NCI-H526 (cell line): ENCODE results near the gene CMC2.

Source experiments
- DNase-seq, 2 experiments: peaks; one replicate each; lab custom pipeline; 2025; lab: John Stamatoyannopoulos, UW

CMC2 gene

GRCh38 chr16:80931801-80932707, 74.6 kb downstream of the CMC2 start:
- peak; percentile 5 to 57 for DNase-seq

DNA sequence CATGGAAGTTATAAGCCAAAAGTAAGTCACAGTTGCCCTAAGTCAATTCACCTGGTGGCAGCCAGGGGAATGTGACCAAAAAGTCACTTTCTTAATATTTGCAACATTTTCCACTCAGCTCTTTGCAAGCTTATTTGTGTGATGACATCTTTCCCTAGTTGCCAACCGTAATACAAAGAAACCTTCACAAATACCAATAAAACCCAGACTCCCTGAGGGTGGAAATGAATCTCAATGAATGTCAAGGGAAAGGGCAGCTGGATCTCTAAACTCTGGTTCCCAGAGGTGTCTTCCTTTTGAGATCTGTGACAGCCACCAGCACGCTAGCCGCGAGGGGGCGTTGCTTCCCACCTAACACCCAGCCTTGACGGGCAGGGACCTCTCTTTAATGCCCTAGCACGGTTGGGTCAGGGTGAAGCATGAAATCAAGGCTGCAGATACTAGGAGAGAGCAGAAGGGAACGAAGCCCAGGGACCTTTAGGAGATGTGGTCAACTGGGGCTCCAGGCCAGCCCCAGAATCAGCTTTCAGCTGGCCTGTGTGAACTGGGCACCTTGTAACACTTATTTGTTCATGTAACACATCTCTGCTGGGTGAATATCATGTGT, 82.2 kb downstream of the CMC2 start:
- DNase-seq: peak; percentile 34 to 70

DNA sequence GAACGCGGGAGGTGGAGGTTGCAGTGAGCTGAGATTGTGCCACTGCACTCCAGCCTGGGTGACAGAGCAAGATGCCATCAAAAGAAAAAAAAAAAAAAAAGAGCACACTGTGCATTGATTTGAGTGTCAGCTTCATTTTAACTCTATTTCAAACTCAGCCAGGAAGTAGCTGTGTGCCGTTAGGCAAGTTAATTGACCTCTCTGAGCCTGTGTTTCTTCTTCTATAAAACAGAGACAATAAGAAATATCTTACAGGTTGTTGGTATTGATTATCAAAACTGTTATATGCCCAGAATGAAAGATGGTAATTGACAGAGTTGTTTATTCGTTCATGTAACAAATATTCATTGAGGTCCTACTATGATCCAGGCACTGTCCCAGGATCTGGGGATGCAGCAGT, 83.3 kb downstream of the CMC2 start:
- no peak for DNase-seq
